NCI-H1092 treated with DMSO at 0.1 percent for 48 hours (cell line): Measurements from ENCODE around the gene GCSAM.
A peak's percentile ranks its signal among the peaks of the same experiment; 100 is the strongest.

Experiments used
- DNase-seq: peaks from one replicate; lab custom pipeline; 2025; lab: John Stamatoyannopoulos, UW

Gene GCSAM

DNA sequence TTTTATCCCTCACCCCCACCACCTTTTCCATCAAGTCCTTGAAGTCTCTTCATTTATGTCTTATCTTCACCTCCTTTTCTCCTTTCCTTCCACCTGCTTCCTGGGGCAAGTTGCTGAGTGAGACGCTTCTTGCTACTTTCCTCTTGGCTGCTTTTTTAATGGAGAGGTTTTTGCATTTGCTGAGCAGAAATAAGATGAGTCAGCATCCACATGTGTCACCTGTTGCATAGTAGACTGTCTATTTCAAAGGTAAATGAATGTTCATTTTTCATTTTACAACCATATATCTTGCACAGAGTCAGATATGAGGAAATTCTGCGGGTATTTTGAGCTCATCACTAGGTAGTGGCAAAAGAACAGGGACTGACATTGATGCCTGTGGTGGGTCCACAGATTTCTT, 28.3 kb downstream of the GCSAM start:
- DNase-seq = no peak

- DNase-seq = no peak
Observed at GRCh38 chr3:112101916-112102315, 31.1 kb downstream of the GCSAM start.

- peak; percentile 53 for DNase-seq
Observed at GRCh38 chr3:112097378-112097777, 35.7 kb downstream of the GCSAM start.

GRCh38 chr3:112096176-112096575, 36.9 kb downstream of the GCSAM start:
- DNase-seq = no peak

DNA sequence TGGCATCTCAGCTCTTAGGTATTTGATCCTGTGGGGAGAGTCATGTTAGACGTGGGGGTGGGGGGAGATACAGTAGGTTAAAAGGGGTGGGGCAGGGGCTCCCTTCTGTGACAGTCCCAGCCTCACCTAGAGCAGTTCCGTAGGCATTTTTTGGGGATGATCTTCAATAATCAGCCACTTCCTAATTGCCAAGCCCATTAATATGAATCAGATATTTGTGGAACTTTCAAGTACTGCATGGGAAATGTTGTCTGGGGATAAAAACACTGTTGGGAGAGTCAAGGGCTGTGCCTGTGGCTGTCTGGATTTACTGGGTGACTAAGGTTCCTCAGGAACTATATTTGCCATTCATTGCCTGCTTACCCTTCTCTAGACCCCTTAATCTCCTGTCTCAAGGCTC, 37.3 kb downstream of the GCSAM start:
- no peak for DNase-seq

GRCh38 chr3:112093180-112093522, 39.9 kb downstream of the GCSAM start:
- DNase-seq = no peak

DNA sequence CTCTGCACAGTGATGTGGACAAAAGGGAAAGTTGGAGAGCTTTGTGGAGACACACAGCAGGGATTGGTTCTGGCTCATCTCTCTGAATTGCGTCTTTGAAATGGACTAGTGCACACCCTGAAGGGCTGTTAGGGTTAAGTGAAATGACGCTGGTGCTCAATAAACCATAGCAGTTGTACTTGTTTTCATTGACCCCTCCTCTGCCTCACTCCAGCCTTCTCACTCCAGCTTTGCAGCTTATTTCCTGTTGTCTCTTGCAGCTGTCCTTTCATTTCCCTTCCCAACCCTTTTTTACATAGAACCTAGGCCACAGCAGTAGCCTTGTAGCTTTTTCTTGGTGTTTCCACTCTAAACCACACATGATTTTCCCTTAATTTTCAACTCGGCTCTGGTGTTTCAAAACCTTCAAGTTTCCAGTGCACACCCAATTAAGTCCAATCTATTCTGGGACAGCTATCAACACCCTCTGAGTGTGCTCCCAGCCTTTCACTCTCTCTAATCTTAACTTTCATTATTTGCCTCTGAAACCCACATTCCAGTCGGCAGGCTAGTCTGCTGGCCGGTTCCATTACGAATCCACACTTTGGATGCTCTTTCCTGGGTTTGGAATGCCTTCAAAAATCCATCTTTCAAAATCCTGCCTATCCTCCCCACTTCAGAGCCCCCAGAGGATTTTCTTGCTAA, 40.4 kb downstream of the GCSAM start:
- DNase-seq = no peak

- DNase-seq = peak; percentile 25
Observed at GRCh38 chr3:112090887-112091586, 42.0 kb downstream of the GCSAM start.

DNA sequence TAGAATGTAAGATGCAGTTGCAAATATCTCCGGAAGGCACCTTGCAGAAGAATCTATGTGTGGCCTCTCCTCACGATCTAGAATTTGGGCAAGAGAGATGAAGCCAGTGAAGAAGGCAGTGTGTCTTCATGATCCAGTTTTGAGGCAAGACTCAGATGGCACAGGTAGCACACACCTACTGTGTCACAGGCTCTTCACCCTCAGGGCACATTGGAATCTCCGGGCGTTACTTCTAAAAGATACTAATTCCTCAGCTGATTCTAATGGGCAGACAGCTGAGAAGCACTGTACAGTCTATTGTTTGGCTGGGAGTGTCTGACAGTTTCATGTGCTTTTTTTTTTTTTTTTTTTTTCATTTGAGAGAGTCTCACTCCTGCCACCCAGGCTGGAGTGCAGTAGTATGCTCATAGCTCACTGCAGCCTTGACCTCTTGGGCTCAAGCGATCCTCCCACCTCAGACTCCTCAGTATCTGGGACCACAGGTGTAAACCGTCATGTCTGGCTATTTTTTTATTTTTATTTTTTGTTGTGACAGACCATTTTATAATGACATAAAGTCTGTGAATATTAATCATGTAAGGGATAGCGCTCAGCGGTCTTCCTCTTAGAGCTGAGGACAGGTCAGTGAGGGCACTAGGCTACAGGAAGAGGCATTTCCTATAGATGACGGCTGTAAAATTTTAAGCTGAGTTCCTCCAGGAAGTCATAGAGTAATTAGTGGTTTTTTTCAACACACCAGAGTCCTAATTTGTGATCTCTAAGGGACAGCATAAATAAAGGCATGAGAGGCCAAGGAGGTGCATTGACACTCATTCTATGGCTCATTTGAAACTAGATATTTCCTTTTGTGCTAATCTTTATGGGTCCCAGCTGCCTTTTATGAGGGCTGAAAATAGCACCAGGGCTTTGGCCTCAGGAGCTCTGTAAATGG, 42.8 kb downstream of the GCSAM start:
- no peak for DNase-seq

GRCh38 chr3:112088944-112089343, 44.1 kb downstream of the GCSAM start:
- DNase-seq = no peak

DNA sequence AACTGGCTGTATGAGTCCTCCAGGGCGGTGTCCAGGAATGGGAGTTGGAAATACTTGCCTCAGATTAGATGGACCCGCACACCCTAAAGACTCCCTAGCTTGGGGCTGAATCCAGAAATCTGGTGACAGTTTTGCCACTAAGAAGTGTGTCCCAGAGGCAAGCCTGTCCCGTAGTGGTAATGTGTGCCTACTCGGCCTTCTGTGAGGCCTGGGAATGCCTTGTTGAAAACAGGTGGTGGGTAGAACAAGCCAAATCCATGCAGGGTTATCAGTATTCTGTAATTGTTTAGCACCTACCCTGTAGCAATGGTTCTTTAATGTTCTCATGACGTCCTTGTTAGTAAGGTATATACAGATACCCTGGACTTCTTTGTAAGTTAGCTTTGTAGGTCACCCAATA, 45.3 kb downstream of the GCSAM start:
- no peak for DNase-seq

DNA sequence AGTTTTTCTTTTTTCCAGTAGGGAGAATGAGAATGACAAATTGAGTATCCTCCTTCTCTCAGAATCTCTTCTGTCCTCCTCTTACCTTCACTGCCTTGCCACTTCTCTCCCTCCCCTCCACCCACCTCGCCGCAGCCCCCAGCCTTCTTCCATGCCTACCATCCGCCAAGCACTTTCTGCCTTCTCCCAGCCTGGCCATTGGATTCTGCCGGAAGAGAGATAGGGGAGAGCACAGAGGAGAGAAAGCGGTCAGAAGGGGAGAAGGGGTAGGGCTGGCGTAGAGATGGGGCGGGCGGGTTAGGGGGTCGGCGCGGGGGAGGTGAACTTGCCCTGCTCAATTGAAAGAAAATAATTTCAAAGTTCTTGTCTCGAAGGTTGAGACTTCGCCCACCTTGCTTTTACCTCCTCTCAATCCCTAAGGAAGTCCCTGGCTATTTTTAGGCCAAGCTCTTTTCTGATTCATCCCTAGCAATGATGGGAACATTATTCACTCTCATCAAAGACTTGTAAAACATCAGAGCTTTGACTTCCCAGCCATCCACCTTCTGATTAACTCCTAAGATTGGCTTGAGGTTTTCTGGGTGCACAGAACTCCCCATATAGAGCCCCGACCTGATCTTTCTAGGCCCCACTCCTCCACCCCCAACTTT, 46.0 kb downstream of the GCSAM start:
- DNase-seq = no peak

GRCh38 chr3:112086076-112086854, 46.8 kb downstream of the GCSAM start, which contains the start of gene C3orf52:
TSS of gene C3orf52 (plus strand) at chr3:112086389. CDS start at chr3:112086408, 19 bp downstream.
- peak; percentile 69 for DNase-seq

GRCh38 chr3:112085735-112086075, 47.3 kb downstream of the GCSAM start:
- no peak for DNase-seq

DNA sequence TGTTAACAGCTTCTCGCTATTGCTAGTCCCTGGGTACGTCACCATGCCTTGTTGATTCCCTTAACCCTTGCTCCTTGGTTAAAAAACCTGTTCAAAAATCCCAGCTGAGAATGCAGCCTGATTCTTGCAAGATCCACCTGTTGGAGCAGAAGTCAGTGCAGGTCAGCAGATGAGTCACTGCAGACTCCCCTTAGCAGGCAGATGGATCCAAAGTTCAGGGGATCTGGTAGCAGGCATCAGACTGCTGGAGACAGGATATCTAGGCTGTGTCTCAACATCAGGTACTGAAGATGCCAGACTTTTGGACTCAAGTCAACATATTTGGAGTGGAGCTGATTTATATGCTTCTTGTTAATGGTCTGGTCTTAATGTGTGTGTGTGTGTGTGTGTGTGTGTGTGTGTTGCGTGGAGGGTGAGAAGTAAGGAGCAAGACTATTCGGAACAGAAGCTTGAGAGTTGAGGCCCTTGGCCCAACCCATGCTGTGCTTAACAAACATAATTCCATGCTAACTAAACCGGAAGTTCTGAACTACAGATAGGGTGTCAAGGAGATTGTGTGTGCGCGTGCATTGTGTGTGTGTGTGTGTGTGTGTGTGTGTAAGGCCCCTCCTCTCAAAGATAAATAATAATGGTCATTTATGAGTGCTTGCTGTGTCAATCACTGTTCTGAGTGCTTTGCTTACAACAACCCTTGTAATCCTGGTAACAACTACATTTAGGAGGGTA, 47.9 kb downstream of the GCSAM start:
- no peak for DNase-seq

GRCh38 chr3:112083239-112083638, 49.8 kb downstream of the GCSAM start:
- DNase-seq = no peak

DNA sequence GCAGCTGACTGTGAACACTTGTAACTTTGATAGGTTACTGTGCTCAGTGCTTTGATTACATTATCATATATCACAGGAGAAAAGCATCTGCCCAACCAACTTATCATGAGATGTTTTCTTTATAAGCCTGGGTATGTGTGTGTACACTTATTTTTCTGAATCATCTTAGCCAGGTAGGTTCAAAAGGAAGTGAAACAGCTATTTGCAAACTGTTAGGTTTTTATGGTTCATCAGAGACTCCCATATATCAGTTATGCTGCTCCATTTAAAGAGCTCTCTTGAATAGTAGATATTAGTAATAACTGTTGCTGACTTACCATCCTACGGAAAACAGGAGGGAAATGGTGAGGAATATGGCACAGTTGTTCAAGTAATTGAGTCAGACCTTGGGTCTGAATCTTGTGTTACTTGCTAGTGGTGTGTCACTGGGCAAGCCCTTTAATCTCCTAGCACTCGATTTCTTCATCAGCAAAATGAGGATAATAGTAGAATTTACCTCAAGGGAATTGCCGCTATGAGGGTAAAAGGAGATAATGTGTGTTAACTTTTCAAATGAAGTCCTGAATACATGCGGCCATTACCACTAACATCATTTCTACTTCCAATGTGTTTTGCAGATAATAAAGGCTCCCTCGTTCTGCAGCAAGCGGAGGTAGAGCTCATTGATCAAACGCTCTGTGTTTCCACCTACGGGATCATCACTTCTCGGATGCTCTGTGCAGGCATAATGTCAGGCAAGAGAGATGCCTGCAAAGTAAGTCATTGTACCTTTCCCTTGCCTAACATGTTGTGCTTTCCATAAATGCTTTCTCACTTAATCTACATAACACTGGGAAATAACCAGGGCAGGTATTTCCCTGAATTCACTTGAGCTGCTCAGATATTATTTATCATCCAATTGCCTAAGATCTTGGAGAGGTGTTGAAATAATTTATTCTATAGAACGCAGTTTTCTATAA, 54.6 kb downstream of the GCSAM start:
- DNase-seq = no peak

DNA sequence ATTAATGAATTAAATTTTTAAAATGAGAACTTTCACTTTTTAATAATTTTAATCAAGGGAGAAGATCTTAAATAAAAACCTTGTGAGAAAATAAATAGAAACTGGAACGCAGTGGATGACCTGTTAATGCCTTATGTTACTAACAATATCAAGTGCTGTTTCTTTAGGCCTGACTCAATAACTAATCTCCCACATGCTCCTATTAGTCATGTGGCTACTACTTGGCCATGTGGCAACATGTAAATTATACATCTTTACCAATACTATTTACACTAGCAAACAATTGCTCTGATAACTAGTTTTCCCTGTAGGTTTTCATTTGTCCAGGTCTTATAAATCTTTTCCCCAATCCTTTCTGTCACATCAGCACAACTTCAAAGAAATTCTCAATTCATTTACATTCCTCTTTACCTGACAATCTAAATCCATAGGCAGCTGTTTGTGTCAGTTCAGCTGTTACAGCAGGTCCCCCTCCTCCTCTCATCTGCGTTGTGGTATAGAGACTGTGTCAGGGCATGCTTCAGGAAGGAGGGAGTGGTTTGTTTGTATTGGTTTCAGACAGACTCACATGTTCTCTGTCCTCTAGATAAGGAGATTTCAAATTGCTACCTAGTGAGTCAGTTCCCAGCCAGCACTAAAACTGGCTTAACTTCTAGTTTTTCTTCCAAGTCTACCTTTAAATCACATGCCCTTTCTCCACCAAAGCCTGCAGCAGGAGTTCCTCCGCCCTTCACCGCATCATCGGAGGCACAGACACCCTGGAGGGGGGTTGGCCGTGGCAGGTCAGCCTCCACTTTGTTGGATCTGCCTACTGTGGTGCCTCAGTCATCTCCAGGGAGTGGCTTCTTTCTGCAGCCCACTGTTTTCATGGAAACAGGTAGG, 58.2 kb downstream of the GCSAM start:
- DNase-seq = no peak

- no peak for DNase-seq
Observed at GRCh38 chr3:112074006-112074405, 59.0 kb downstream of the GCSAM start.
